Liver (tissue), 9 donors: ENCODE data around the gene LHPP. TPM values are rescaled to one million over a fixed set of nuclear protein-coding genes. Genes with fewer than 3 reads are reported as not detected.

Experiments used
- DNase-seq: peaks from one replicate; pipeline ENCODE4 v3.0.0-alpha.2; 2017; ENCODE audit warnings: low spot score
- H3K27ac ChIP-seq, 2 donors: one replicate each; pipeline ENCODE4 v1.7.0; 2013; ENCODE audit warnings: inconsistent platforms in 2 of 2, low read length in 2 of 2, control low read depth in 1 of 2, low read depth in 1 of 2, mild to moderate bottlenecking in 1 of 2
- H3K27me3 ChIP-seq, 4 donors: one replicate each; pipeline versions ENCODE4 v1.6.1 to v1.7.0; 2013; ENCODE audit warnings: low read length in 3 of 4, inconsistent platforms in 1 of 4, mild to moderate bottlenecking in 1 of 4, moderate library complexity in 1 of 4; ENCODE audit not compliant: control insufficient read depth in 4 of 4, insufficient read depth in 4 of 4
- H3K36me3 ChIP-seq, 4 donors: one replicate each; pipeline versions ENCODE4 v1.6.1 to v1.7.0; 2013; ENCODE audit warnings: low read length in 3 of 4, mild to moderate bottlenecking in 3 of 4, low read depth in 1 of 4, moderate library complexity in 1 of 4; ENCODE audit not compliant: control insufficient read depth in 4 of 4, insufficient read depth in 3 of 4
- H3K4me1 ChIP-seq, 4 donors: one replicate each; pipeline versions ENCODE4 v1.6.1 to v1.7.0; 2013; ENCODE audit warnings: low read length in 3 of 4, mild to moderate bottlenecking in 3 of 4, moderate library complexity in 1 of 4; ENCODE audit not compliant: control insufficient read depth in 4 of 4, insufficient read depth in 4 of 4
- H3K4me3 ChIP-seq, 3 donors: one replicate each; pipeline versions ENCODE4 v1.6.1 to v1.7.0; 2013; ENCODE audit warnings: low read length in 3 of 3, control low read depth in 1 of 3, low read depth in 1 of 3, mild to moderate bottlenecking in 1 of 3
- H3K9ac ChIP-seq, 2 donors: one replicate each; pipeline ENCODE4 v1.7.0; 2013; ENCODE audit warnings: low read length in 2 of 2, mild to moderate bottlenecking in 2 of 2, moderate library complexity in 2 of 2, control low read depth in 1 of 2, low read depth in 1 of 2
- H3K9me3 ChIP-seq, 4 donors: one replicate each; pipeline versions ENCODE4 v1.6.1 to v1.7.0; 2013; ENCODE audit warnings: low read length in 3 of 4; ENCODE audit not compliant: control insufficient read depth in 4 of 4
- CTCF ChIP-seq: fragments of 150-350 bp; IDR thresholded peaks from 2 replicates; pipeline ENCODE4 v1.5.1; 2017; ENCODE audit warnings: improper control_type of control experiment, low read depth, low read length; ENCODE audit not compliant: missing input control
- EGR1 ChIP-seq, 2 donors: IDR thresholded peaks; 2 replicates each; pipeline ENCODE4 v1.6.1; 2016 to 2018; ENCODE audit warnings: antibody characterized with exemption in 2 of 2, low read depth in 2 of 2
- FOXA2 ChIP-seq: IDR thresholded peaks from 2 replicates; pipeline ENCODE4 v1.6.1; 2016; ENCODE audit warnings: antibody characterized with exemption
- GABPA ChIP-seq, 2 donors: IDR thresholded peaks in 1 of 2; conservative IDR thresholded peaks in 1 of 2; 2 replicates each; pipeline ENCODE4 v1.6.1; 2016; ENCODE audit warnings: antibody characterized with exemption in 2 of 2, mild to moderate bottlenecking in 1 of 2, moderate library complexity in 1 of 2
- HNF4A ChIP-seq, 2 donors: conservative IDR thresholded peaks; 2 replicates each; pipeline ENCODE4 v1.6.1; 2016; ENCODE audit warnings: antibody characterized with exemption in 2 of 2, mild to moderate bottlenecking in 2 of 2
- HNF4G ChIP-seq: IDR thresholded peaks from 2 replicates; pipeline ENCODE4 v1.6.1; 2016; ENCODE audit warnings: antibody characterized with exemption
- JUND ChIP-seq, 2 donors: IDR thresholded peaks; 2 replicates each; pipeline ENCODE4 v1.6.1; 2016; ENCODE audit warnings: antibody characterized with exemption in 2 of 2
- MAX ChIP-seq: IDR thresholded peaks from 2 replicates; pipeline ENCODE4 v1.6.1; 2016; ENCODE audit warnings: antibody characterized with exemption
- NR2F2 ChIP-seq: IDR thresholded peaks from 2 replicates; pipeline ENCODE4 v1.6.1; 2016; ENCODE audit warnings: antibody characterized with exemption
- RAD21 ChIP-seq, 2 donors: IDR thresholded peaks; 2 replicates each; pipeline ENCODE4 v1.6.1; 2016; ENCODE audit warnings: antibody characterized with exemption in 2 of 2, mild to moderate bottlenecking in 2 of 2
- REST ChIP-seq: IDR thresholded peaks from 2 replicates; pipeline ENCODE4 v1.6.1; 2016; ENCODE audit warnings: antibody characterized with exemption, mild to moderate bottlenecking
- RXRA ChIP-seq, 2 donors: IDR thresholded peaks; 2 replicates each; pipeline ENCODE4 v1.6.1; 2017 to 2018; ENCODE audit warnings: antibody characterized with exemption in 2 of 2, mild to moderate bottlenecking in 1 of 2
- SP1 ChIP-seq: IDR thresholded peaks from 2 replicates; pipeline ENCODE4 v1.6.1; 2018; ENCODE audit warnings: antibody characterized with exemption, mild to moderate bottlenecking
- TAF1 ChIP-seq: conservative IDR thresholded peaks from 2 replicates; pipeline ENCODE4 v1.6.1; 2016; ENCODE audit warnings: antibody characterized with exemption, mild to moderate bottlenecking
- ZBTB33 ChIP-seq: IDR thresholded peaks from 2 replicates; pipeline ENCODE4 v1.6.1; 2016; ENCODE audit warnings: antibody characterized with exemption
- WGBS: extraction: QIAGEN DNeasy Blood & Tissue Kit; methylation state at CpG from one replicate; pipeline ENCODE4 v1.1.7; 2013; 5-methylcytosine and 5-hydroxymethylcytosine counted together
- polyA plus RNA-seq, 2 donors: library from polyadenylated mRNA; stranded (reverse) in 1 of 2; unstranded in 1 of 2; fragments of 200-250 nt in 1 of 2; fragments of >200 nt in 1 of 2; fragmentation: Nextera tagmentation in 1 of 2; extraction: Ambion mirVana in 1 of 2; gene quantifications; one replicate each; pipeline versions ENCODE4 v1.2.1 to v1.2.3, GENCODE V29; 2013 to 2015
- total RNA-seq, 2 donors: library from RNA; depleted of rRNA; stranded (reverse); fragments of >200 nt; gene quantifications; one replicate each; pipeline ENCODE4 v1.2.3, GENCODE V29; 2014
- donor health status: healthy.
- donor health status: healthy.
- donor health status: healthy.
- donor health status: healthy.
- donor health status: healthy.

Gene LHPP
- total and polyA plus RNA-seq, 4 donors, result 15.9 to 39.9 (median 26.2) TPM

- no peak for TF ChIP-seq ZBTB33
- TF ChIP-seq MAX, result no peak
- TF ChIP-seq TAF1, result no peak
- no peak for TF ChIP-seq HNF4G
- no peak for TF ChIP-seq RXRA (IDR thresholded peaks at IDR 0.05)
- TF ChIP-seq RAD21 (IDR thresholded peaks at IDR 0.05), result no peak
- no peak for TF ChIP-seq SP1
These were observed 59.8 kb downstream of the LHPP start (continued) for GRCh38 chr10:124521429-124521871.

GRCh38 chr10:124522131-124522932 lies 60.7 kb downstream of the LHPP start:
- H3K27me3 ChIP-seq, result no peaks in the 10 kb centered on the region
- TF ChIP-seq ZBTB33 (no peak), FOXA2 (no peak), EGR1 (IDR thresholded peaks at IDR 0.05; ENCODE audit: low read depth in 2 of 2) (no peak), GABPA (IDR thresholded peaks at IDR 0.05 in 1 of 2, conservative IDR thresholded peaks at IDR 0.05 in 1 of 2) (no peak), RAD21 (IDR thresholded peaks at IDR 0.05) (no peak), NR2F2 (no peak), MAX (no peak), CTCF (no peak), RXRA (IDR thresholded peaks at IDR 0.05) (no peak), HNF4A (conservative IDR thresholded peaks at IDR 0.05) (no peak), REST (no peak), HNF4G (no peak), TAF1 (no peak), JUND (IDR thresholded peaks at IDR 0.05) (no peak)
- H3K27ac ChIP-seq, result no peak overlapping the region
- no peak for DNase-seq
- H3K9me3 ChIP-seq, result no peaks in the 10 kb centered on the region
- 90% methylated on average over 13 of the region's 13 CpGs for WGBS
- H3K36me3 ChIP-seq, result peaks cover 0 to 3% (median 0%) of the 10 kb centered on the region in 4 donors
- peaks cover 0 to 13% (median 8%) of the 10 kb centered on the region in 4 donors for H3K4me1 ChIP-seq
- no peak overlapping the region for H3K9ac ChIP-seq
- H3K4me3 ChIP-seq, result no peak overlapping the region
